PC-3 (cell line): ENCODE results near the gene DDAH2. TPM values are rescaled to one million over a fixed set of nuclear protein-coding genes. Genes with fewer than 3 reads are reported as not detected.

Experiments used
- ATAC-seq: fragments of 200-7000 bp; cut with Tn5 transposase; 2 replicates; pipeline ENCODE4 v1.9.1; 2020; ENCODE audit warnings: mild to moderate bottlenecking, moderate library complexity
- BruUV-seq: library from RNA; stranded (reverse); fragments of 400-500 nt; replicated peaks from 2 replicates; lab custom pipeline; 2021; lab: Mats Ljungman, UMichigan
- CTCF ChIA-PET: fragments of 300-600 bp; sonication (Branson Sonifier 250); formaldehyde crosslinking; loops from one replicate; lab custom pipeline; 2022; ENCODE audit warnings: antibody characterized with exemption; lab: Charles Lee
- POLR2A ChIA-PET: fragments of 300-600 bp; sonication (Branson Sonifier 250); formaldehyde crosslinking; loops from one replicate; lab custom pipeline; 2022; ENCODE audit warnings: antibody characterized with exemption; ENCODE audit not compliant: unreplicated experiment; lab: Charles Lee
- DNase-seq: peaks from one replicate; pipeline ENCODE4 v3.0.0-alpha.2; 2015
- H2AFZ ChIP-seq: fragments of 300-600 bp; sonication (generic); 2 replicates; pipeline ENCODE4 v1.6.0; 2016; ENCODE audit warnings: antibody characterized with exemption, low read length
- H3F3A ChIP-seq: fragments of 300-600 bp; sonication (generic); one replicate; pipeline ENCODE4 v1.6.0; 2017; ENCODE audit warnings: antibody characterized with exemption, low read length, control low read depth, mild to moderate bottlenecking; ENCODE audit not compliant: unreplicated experiment
- H3K27ac ChIP-seq: fragments of 300-600 bp; sonication (generic); 2 replicates; pipeline ENCODE4 v1.5.1; 2016; ENCODE audit warnings: mild to moderate bottlenecking, low read length
- H3K27me3 ChIP-seq: fragments of 300-600 bp; sonication (generic); 2 replicates; pipeline ENCODE4 v1.6.1; 2016; ENCODE audit warnings: low read length, mixed read lengths
- H3K36me3 ChIP-seq: fragments of 300-600 bp; sonication (generic); 2 replicates; pipeline ENCODE4 v1.6.1; 2016; ENCODE audit warnings: low read depth, mixed run types, low read length, mixed read lengths
- H3K4me1 ChIP-seq: fragments of 300-600 bp; sonication (generic); 2 replicates; pipeline ENCODE4 v1.5.1; 2016; ENCODE audit warnings: low read length; ENCODE audit not compliant: insufficient read depth
- H3K4me2 ChIP-seq: fragments of 300-600 bp; sonication (generic); 2 replicates; pipeline ENCODE4 v1.6.0; 2016; ENCODE audit warnings: low read length
- H3K4me3 ChIP-seq: fragments of 300-600 bp; sonication (generic); 2 replicates; pipeline ENCODE4 v1.5.1; 2016; ENCODE audit warnings: mild to moderate bottlenecking, low read length, mixed read lengths
- H3K79me2 ChIP-seq: fragments of 300-600 bp; sonication (generic); 2 replicates; pipeline ENCODE4 v1.6.1; 2017; ENCODE audit warnings: low read length, mixed read lengths
- H3K9ac ChIP-seq: fragments of 300-600 bp; sonication (generic); 2 replicates; pipeline ENCODE4 v1.6.0; 2016; ENCODE audit warnings: mild to moderate bottlenecking, low read length
- H3K9me2 ChIP-seq: fragments of 300-600 bp; sonication (generic); replicated peaks from 2 replicates; pipeline ENCODE4 v1.6.1; 2016; ENCODE audit warnings: mixed run types, low read length, mixed read lengths
- H3K9me3 ChIP-seq: fragments of 300-600 bp; sonication (generic); 2 replicates; pipeline ENCODE4 v1.6.1; 2016; ENCODE audit warnings: low read length, mixed read lengths
- H4K20me1 ChIP-seq: fragments of 300-600 bp; sonication (generic); 2 replicates; pipeline ENCODE4 v1.6.1; 2016; ENCODE audit warnings: low read length, mixed read lengths
- CTCF ChIP-seq: fragments of 300-600 bp; sonication (generic); conservative IDR thresholded peaks from 2 replicates; pipeline ENCODE4 v1.5.1; 2017; ENCODE audit warnings: antibody characterized with exemption, low read depth, mild to moderate bottlenecking, low read length
- EZH2 ChIP-seq: fragments of 300-600 bp; sonication (generic); IDR thresholded peaks from one replicate; pipeline ENCODE4 v1.6.1; 2017; ENCODE audit warnings: antibody characterized with exemption, mild to moderate bottlenecking, low read length; ENCODE audit not compliant: unreplicated experiment
- EZH2phosphoT487 ChIP-seq: fragments of 300-600 bp; sonication (generic); IDR thresholded peaks from 2 replicates; pipeline ENCODE4 v1.6.1; 2018; ENCODE audit warnings: mild to moderate bottlenecking, antibody characterized with exemption, low read length, borderline replicate concordance
- intact Hi-C: fragments of 100-400 bp; cut with micrococcal nuclease; formaldehyde crosslinking; loops from 2 replicates; pipeline ENCODE4 v1.9.0; 2023
- total RNA-seq: library from RNA; depleted of rRNA; stranded (reverse); fragments of >200 nt; gene quantifications from 2 replicates; pipeline ENCODE4 v1.2.3, GENCODE V29; 2014

The DDAH2 gene
- total RNA-seq, 1 experiment from 2014 or later = 65.5 TPM

- no peaks in the 10 kb centered on the region for H3F3A ChIP-seq
- H2AFZ ChIP-seq = no peak overlapping the region
- 0 out of 2 replicates have a peak, but pooled peaks cover 5% of the 10 kb centered on the region for H3K4me1 ChIP-seq
- H3K27ac ChIP-seq = no peak overlapping the region
- CTCF ChIA-PET = no interaction called here
- H3K9me2 ChIP-seq = no peaks in the 10 kb centered on the region
- H3K4me2 ChIP-seq = no peak overlapping the region
- BruUV-seq = no TSS peak
- H3K4me3 ChIP-seq = no peak overlapping the region
- TF ChIP-seq CTCF = no peak
- no peak for TF ChIP-seq EZH2phosphoT487
- TF ChIP-seq EZH2 = no peak
- H4K20me1 ChIP-seq = no peaks in the 10 kb centered on the region
- H3K9ac ChIP-seq = no peak overlapping the region
- H3K79me2 ChIP-seq = no peaks in the 10 kb centered on the region
- ATAC-seq = no peak; the same call in 1 of the 2 replicates
- no peaks in the 10 kb centered on the region for H3K27me3 ChIP-seq
- no peaks in the 10 kb centered on the region for H3K9me3 ChIP-seq
- no peaks in the 10 kb centered on the region for H3K36me3 ChIP-seq
- POLR2A ChIA-PET = no interaction called here
- DNase-seq = no peak
- intact Hi-C loops = loop anchor here (10.0 kb wide), 1 partner anchor 48 kb away; the partner anchor contains the start of gene LY6G6D
These were observed 33.9 kb upstream of the DDAH2 start for GRCh38 chr6:31762878-31763618.

- Histone ChIP-seq H3K79me2 (no peaks in the 10 kb centered on the region), H3F3A (no peaks in the 10 kb centered on the region), H2AFZ (no peak within 1 kb of the TSS), H3K27me3 (no peaks in the 10 kb centered on the region), H4K20me1 (no peaks in the 10 kb centered on the region), H3K9ac (no peak within 1 kb of the TSS), H3K4me3 (no peak within 1 kb of the TSS), H3K4me1 (0 out of 2 replicates have a peak, but pooled peaks cover 5% of the 10 kb centered on the region), H3K36me3 (no peaks in the 10 kb centered on the region), H3K4me2 (no peak within 1 kb of the TSS), H3K9me2 (no peaks in the 10 kb centered on the region), H3K27ac (no peak within 1 kb of the TSS), H3K9me3 (no peaks in the 10 kb centered on the region)
- ChIA-PET CTCF (no interaction called here), POLR2A (no interaction called here)
- ATAC-seq (no peak), DNase-seq (no peak)
- BruUV-seq = no TSS peak
- TF ChIP-seq CTCF (no peak), EZH2 (no peak), EZH2phosphoT487 (no peak)
- intact Hi-C loops = loop anchor here (10.0 kb wide), 1 partner anchor 48 kb away; the partner anchor contains the start of gene LY6G6D
These were observed 33.3 kb upstream of the DDAH2 start, which contains the start of gene SAPCD1 for GRCh38 chr6:31762356-31762755. TSS of gene SAPCD1 (plus strand) at chr6:31762656. CDS start at chr6:31763055, 399 bp downstream.

GRCh38 chr6:31761343-31761742, 32.2 kb upstream of the DDAH2 start:
- no peaks in the 10 kb centered on the region for H3F3A ChIP-seq
- TF ChIP-seq EZH2phosphoT487 = no peak
- H3K4me1 ChIP-seq = 0 out of 2 replicates have a peak, but pooled peaks cover 5% of the 10 kb centered on the region
- ATAC-seq (no peak), DNase-seq (no peak)
- no peaks in the 10 kb centered on the region for H3K9me3 ChIP-seq
- CTCF ChIA-PET = no interaction called here
- no peak overlapping the region for H2AFZ ChIP-seq
- no peaks in the 10 kb centered on the region for H3K9me2 ChIP-seq
- H3K79me2 ChIP-seq = no peaks in the 10 kb centered on the region
- no peak overlapping the region for H3K9ac ChIP-seq
- no peaks in the 10 kb centered on the region for H3K36me3 ChIP-seq
- BruUV-seq = no TSS peak
- H3K4me3 ChIP-seq = no peak overlapping the region
- H3K27ac ChIP-seq = no peak overlapping the region
- no peaks in the 10 kb centered on the region for H3K27me3 ChIP-seq
- intact Hi-C loops = loop anchor here (10.0 kb wide), 1 partner anchor 47 kb away; the partner anchor contains the start of gene LY6G6D
- H4K20me1 ChIP-seq = no peaks in the 10 kb centered on the region
- H3K4me2 ChIP-seq = no peak overlapping the region
- POLR2A ChIA-PET = no interaction called here
